Suppressor macrophage treated with lipopolysaccharide for 4 hours (primary cell): ENCODE data around the gene FXYD1.

Source experiments
- DNase-seq: peaks from one replicate; pipeline ENCODE4 v3.0.0-alpha.2; 2020

Gene FXYD1

DNA sequence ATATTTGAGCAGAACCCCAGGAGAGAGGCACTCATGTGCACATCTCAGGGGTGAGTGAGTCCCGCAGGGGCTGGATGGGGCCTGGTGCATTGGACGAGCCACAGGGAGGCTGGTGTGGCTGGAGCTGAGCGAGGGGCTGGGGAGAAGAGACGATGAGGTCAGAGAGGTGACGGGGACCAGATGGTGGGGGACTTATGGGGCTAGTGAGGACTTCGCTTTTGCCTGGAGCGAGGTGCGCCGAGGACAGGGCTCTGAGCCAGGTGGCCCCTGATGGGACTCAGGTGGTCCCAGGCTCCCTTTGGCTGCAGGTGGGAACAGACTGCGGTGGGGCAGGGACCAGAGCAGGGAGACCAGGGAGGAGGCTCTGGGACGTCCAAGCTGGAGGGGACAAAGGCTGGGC lies 29.9 kb upstream of the FXYD1 start:
- no peak for DNase-seq

DNA sequence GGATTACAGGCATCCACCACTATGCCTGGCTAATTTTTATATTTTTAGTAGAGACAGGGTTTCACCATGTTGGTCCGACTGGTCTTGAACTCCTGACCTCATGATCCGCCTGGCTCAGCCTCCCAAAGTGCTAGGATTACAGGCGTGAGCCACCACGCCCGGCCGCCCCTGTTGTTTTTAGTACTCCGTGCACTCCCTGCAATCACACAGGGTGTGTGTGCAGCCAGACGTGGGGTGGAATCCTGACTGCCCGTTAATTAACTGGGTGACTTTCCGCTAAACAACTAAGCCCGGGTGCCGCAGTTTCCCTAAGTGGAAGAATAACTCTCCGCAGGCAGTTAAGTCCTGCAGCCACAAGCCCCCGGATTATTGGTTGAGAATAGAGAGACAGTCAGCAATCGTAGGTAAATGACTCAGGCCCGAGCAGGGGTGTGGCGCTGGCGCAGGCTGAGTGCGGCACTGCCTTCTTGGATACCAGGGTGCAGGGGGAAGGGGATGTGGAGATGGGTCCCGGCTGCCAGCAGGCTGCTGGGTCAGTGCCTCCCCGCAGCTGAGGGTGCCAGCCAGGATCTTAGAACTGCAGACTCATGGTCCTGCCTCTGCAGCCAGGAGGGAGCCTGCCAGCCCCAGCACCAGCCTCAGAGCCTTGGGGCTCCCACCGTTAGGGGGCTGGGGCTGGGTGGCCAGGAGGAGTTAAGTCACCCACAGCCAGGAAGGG lies 29.1 kb upstream of the FXYD1 start:
- DNase-seq = no peak

DNA sequence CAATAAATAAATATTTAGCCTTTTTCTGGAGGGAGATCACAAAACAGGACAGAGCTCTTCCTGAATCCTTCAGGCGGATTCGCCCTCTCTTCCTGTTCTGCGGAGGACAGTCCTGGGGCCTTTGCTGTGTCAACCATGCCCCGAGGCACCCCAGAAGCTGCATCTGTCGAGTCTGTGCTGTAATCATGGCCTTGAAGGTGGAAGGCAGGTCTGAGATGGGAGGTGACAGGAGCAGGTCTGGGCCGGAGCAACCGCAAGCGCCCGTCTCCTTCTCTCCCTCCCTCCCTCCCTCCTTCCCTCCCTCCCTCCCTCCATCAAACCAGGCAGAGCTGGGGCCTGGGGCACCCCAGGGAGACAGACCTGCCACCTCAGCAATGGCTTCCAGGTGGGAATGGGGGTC lies 27.6 kb upstream of the FXYD1 start:
- no peak for DNase-seq

DNA sequence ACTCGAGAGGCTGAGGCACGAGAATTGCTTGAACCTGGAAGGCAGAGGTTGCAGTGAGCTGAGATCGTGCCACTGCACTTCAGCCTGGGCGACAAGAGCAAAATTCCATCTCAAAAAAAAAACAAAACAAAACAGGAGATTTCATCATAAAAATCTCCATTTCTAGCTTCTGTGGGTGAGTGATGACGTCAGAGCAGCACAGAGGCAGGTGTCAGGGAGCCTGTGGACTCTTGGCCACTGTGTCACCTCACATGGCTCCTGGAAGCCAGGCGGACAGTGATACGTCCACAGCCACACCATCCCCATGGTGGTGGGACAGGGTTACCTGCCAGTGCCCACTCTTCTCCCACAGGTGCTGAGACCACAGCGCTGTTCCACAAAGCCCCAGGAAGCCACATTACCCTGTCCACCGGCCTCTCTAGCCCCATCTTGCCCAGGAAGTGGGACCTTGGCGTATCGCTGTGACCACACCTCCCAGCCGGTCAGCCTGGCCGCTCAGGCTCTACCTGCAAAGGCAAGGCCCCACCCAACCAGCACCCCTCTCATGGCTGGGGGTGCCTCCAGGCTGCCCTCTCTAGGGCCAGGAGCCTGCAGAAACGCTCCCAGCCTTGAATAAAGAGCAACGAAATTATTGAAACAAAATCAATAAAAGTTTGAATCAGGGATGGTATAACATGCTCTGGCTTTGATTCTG lies 25.5 kb upstream of the FXYD1 start:
- DNase-seq = no peak

DNA sequence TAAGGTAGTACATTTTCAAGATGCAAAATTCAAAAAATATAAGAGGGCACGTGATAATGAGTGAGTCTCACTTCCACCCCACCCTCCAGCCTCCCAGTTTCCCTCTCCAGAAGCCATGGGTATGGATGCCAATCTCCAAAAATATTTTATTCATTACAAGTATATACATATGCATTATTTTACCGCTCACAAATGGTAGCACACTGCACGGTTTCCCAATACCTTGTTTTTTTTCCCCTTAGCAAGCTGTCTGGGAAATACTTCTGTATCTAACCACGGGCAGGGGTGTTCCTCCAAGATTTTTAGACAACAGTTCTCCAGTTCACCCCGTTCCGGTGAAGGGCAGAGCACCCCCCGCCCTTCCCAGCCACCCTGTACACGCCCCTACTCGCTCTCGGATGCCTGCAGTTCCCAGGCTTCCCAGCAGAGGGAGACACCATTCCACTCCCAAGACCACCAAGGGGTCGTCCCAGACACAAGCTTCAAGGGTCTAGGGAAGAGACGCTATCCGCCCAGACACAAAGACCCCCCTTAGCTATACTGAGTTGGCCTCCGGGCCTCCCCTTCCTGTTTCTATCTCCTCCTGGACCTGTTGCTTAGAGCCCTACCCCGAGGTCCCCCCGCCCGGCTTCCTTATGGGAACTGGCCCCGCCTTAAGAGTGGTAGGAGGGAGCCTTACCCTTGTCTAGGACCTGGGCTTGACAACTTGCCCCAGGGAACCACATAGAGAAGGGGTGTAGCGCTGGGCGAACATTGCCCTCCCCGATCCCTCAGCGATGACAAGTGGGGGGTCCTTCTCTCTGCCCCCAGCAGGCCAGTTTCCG lies 24.1 kb upstream of the FXYD1 start:
- peak; percentile 59 for DNase-seq

DNA sequence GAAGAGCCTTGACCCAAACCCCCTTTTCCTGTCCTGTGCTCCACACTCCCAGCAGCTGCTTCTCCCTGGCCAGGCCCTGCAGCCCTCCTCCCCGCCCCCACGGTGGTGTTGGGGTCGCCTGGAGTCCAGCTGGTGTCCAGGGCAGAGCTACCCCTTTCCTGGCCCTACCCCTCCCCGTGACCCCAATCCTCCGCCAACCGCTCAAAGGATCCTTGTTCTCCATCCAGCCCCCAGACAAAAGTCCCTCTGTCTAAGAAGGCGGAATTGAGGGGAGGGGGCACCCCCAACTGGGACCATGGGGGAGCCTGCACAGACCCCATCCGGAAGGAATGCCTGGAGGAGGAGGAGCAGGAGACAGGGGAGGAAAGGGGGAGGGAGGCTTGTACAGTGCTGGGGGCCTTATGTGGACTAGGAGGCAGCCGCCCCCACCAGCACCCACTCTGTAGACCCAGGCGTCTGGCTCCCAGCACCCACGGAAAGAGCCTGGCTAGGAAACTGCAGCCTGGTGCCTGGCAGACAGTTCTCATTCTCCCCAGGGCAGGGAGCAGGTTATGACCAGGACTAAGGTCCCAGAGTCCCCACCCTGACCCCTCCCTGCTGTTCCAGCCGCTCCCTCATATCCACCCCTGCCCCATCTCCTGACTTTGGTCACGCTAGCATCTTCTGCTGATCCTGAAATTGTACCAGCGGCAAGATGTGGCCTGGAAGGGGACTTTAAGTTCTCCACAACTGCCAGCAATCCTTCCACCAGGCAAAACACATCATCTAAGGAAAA lies 23.3 kb upstream of the FXYD1 start, which contains the start of gene FXYD3:
Gene FXYD3, plus strand, starts transcription at position 647 of the 775 bp plus-strand sequence. CDS start 3,554 bp downstream, outside the sequence.
- no peak for DNase-seq

DNA sequence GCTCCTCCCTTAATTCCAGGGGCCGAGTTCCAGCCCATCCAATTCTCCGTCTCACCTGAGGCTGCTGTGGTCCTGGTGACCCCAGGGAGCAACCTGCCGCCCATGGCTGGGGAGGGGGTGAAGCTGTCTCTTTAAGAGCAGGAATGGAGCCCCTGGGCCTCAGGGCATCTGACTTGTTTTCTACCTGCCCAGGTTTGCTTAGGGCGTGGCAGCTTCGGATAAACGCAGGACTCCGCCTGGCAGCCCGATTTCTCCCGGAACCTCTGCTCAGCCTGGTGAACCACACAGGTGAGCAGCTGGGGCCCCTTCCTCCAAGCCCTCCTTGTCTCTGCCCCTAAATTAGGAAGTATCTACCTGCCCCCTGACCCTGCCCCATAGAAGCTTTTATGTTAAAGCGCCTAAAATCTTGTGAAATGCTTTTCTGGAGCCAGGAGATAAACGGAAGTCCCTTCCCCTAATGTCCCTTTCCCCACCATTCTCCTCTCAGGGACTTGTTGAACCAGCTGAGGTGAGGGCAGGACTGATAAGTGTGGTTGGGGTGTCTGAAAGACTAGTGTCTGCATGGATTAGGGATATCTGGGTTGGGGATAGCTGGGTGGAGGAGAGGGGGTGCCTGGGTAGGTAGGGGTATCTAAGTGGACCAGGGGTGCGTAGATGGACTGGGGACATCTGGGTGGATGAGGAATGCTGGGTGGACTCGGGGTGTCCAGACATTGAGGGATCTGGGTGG lies 22.4 kb upstream of the FXYD1 start:
- DNase-seq = no peak

DNA sequence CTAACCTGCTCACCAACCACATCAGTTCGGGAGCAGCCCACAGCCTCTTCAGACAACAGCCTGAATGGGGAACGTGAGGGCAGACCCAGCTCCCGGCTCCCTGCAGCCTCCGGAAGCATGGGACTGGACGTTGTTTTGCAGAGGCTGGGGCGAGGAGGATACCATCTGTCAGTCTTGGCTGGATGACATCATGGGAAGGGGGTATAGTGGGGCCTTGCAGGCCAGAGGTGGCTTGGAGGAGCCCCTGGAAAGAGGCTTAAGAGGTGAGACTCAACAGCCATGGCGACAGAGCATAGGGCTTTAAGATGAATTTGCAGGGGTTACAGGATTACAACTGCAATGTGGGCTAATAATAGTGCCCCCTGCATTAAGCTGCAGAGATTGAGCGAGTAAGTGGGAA lies 21.5 kb upstream of the FXYD1 start:
- DNase-seq = no peak

DNA sequence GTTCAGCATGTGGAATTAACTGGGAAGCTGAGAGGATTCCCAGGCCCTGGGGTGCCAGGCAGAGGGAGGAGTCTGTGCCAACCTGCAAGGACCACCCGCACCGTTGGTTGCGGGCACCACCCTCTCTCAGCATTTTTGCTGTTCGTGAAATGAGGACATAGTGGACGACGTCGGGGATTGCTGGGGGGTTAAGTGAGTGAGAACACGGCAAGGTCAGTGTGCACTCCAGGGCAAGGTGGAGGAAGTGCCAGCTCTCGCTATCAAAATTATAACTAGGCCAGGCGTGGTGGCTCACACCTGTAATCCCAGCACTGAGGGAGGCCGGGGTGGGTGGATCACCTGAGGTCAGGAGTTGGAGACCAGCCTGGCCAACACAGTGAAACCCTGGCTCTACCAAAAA lies 20.8 kb upstream of the FXYD1 start:
- DNase-seq = no peak

DNA sequence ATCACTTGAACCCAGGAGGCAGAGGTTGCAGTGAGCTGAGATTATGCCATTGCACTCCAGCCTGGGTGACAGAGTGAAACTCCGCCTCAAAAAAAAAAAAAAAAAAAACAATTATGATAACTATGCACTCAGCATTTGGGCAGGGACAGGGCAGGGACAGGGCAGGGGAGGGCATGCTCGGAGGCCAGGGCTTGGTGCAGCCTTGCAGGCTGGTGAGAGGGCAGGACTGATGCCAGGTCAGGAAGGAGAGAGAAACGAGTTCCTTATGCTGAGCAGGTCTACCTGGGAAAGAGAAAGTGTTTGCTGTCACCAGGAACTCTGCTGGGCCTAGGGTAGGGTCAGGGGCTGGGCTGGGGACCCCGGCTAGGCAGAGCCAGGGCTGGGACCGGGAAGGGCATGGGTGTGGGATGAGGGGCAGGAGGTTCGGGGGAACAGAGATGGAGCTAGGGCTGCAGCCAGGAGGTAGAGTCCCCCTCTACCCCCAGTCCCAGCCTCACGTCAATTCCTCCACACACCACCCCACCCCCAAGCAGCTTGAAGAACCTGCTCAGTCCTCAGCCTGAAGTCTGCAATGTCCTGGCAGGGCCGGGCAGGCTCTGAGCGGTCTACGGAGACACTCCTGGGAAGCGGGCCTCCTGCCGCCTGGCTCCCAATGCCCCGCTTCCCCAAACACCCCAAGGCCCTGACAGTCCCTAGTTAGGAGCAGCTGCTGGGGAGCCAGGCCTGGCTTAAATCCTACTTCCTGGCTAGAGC lies 20.2 kb upstream of the FXYD1 start:
- no peak for DNase-seq

DNA sequence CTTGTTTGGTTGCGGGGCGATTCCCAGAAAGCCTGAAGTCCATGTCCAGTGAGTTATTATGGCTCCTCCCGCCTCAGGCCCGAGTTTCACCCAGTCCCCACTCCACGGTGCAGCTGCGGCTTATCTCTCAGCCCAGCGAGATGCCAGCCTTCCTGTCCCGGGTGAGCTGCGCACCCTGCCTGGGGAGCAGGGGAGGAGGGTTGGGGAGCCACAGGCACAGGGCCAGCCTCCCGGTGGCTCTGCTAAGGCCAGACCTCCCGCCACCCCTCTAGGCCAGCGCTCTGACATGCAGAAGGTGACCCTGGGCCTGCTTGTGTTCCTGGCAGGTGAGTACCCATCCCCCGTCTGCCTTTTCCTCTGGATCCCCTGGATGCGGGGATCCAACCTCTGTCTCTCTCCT lies 19.5 kb upstream of the FXYD1 start:
- DNase-seq = no peak

DNA sequence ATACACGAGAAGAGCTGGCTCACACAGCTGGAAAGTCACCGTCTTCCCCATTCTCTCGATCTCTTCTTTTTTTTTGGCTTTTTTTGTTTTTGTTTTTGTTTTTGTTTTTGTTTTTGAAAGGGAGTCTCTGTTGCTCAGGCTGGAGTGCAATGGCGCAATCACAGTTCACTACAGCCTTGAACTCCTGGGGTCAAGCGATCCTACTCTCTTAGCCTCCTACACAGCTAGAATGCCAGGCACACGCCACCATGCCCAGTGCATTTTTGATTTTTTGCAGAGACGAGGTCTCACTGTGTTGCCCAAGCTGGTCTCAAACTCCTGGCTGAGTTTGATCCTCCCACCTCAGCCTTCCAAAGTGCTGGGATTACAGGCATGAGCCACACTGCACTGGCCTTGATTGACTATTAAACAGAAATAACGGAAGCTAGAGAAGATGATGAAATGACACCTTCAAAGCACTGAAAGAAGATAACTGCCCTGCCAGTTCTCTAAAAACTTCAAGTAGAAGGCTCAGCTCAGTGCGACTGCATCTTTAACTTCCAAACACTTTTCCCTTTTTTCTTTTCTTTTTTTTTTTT lies 19.0 kb upstream of the FXYD1 start:
- DNase-seq = peak; percentile 27

DNA sequence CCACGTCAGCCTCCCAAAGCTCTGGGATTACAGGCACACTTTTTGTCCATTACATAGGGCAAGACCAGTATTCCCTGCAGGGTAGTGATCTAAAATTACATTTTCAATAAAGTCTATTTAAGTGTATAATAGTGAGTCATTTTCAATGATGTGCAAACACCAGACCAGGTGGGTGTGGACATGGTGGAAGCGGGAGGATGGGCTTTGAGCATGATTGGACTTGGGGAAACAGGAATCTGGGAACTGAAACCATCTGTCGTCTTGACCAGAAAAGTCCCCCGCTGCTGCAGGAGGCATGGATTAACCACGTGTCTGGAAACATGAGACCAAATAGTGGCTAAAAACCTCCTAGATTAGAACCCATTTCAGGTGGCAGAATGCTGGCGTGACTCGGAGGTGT lies 18.1 kb upstream of the FXYD1 start:
- peak; percentile 96 for DNase-seq

DNA sequence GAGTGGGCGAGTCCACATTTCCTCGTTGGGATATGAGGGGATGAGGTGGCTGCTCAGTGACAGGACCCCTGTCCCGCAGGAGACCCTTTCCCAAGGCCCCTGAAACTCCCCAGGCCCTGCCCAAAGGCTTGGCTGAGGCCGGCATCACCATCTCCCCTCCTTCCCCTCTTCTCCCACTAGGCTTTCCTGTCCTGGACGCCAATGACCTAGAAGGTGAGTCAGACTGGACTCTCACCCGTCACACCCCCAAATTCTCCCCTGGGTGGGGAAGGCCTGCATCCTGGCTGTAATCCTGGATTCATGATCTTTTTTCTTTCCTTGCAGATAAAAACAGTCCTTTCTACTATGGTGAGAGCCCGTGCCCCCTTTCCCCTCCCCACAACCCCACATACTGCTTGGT lies 17.7 kb upstream of the FXYD1 start:
- peak; percentile 21 for DNase-seq

DNA sequence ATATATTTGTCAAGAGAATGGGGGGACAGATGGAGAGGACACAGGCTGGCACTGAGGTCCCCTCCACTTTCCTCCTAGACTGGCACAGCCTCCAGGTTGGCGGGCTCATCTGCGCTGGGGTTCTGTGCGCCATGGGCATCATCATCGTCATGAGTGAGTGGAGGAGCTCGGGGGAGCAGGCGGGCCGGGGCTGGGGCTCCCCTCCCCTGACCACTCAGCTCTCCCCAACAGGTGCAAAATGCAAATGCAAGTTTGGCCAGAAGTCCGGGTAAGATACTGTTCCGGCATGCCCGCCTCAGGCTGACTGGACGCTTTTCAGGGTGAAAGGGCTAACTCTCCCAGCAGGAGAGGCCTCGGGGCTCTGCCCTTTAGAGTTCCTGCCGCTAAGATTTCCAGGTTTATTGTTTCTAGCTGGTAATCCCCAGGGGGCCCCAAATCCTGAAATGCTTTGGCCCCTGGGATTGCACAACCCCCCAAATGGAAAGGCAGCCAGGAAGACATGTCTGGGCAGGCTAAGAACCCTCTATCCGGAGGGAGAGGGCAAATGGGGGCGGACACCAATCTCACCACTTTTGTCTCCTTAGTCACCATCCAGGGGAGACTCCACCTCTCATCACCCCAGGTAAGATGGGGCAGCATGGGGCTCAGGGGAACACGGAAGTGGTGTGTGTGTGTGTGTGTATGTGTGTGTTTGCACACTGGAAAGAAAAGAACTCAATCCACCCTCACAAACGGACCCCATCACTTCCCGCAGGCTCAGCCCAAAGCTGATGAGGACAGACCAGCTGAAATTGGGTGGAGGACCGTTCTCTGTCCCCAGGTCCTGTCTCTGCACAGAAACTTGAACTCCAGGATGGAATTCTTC lies 15.7 kb upstream of the FXYD1 start:
- no peak for DNase-seq

DNA sequence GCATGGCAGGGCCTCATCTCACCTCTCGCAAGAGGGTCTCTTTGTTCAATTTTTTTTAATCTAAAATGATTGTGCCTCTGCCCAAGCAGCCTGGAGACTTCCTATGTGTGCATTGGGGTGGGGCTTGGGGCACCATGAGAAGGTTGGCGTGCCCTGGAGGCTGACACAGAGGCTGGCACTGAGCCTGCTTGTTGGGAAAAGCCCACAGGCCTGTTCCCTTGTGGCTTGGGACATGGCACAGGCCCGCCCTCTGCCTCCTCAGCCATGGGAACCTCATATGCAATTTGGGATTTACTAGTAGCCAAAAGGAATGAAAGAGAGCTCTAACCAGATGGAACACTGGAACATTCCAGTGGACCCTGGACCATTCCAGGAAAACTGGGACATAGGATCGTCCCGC lies 15.1 kb upstream of the FXYD1 start:
- DNase-seq = peak; percentile 60

DNA sequence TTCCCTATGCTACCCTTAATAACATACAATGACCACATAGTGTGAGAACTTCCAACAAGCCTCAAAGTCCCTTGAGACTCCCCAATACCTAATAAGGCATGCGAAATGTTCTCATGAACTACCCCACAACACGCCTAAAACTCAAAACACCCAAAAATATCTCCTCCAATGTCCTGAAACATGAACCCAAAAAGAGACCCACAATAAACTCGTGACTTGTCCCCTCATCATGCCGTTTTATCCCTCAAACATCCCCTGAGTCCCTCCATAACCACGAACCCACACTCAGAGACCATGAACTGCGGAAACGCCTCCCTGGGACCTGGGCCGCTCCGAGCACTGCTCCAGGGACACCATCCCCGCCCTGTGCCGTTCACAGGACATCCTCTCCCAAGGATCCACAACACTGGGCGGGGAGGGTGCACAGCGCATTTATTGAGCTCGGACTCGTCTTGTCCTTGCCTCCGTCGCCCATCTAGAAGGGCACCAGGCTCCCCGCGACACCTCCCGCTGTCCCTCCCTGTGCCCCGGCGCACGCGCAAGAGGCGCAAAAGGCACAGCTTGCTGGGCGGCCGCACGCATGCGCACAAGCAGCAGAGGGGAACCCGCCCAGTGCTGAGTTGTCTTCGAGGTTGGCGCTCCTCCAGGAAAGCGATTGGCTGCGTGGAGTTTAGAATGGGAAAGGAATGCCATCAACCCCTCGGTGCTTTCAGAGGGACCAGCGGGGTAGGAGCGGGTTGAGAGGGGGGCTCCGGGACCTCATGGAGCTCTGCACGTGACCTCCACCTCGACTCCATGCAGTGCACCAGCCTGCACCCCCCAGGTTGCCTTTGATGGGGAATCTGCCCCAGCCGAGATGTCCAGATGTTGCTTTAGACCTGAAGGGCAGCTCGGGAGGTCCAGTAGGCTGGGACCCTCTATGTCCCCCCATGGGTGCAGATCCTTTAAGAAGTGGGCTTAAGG lies 14.2 kb upstream of the FXYD1 start:
- DNase-seq = peak; percentile 94

DNA sequence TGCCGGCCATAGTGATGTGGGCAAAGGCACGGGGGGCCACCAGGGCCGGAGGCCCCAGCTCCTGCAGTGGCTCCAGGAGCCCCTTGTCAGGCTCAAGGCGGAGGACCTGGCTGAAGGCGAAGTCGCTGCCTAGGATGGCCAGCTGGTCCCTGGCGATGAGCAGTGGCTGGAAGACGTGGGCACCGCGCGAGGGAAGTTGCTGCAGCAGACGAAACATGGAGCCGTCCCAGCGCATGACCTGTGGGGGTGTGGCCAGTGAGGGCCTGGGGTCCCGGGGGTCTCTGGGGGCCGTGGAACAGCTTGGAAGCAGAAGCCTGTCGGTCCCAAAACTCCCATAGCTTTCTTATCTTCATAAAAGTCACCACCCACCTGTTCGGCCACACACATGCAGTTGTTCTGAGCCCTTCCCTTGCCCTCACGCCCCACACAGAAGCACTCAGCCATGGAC lies 13.3 kb upstream of the FXYD1 start:
- DNase-seq = no peak
